GM18870 (cell line): ENCODE data around the gene UBE2E3.

Experiments
- ATAC-seq: cut with Tn5 transposase; IDR thresholded peaks from one replicate; pipeline ENCODE4 v1.9.1; 2021; ENCODE audit warnings: moderate library complexity; ENCODE audit not compliant: unreplicated experiment

The UBE2E3 gene

GRCh38 chr2:180980106-180980942 is at the start of gene UBE2E3:
UBE2E3 (plus strand) TSS chr2:180980605; CDS start chr2:180982043, 1,438 bp downstream.
- ATAC-seq: peak; percentile 47

GRCh38 chr2:180931841-180932240 is 48.6 kb upstream of the UBE2E3 start:
- ATAC-seq: no peak

GRCh38 chr2:180933332-180933731 is 47.1 kb upstream of the UBE2E3 start:
- peak; percentile 41 for ATAC-seq

- ATAC-seq: no peak
Observed at GRCh38 chr2:180934911-180935310, 45.5 kb upstream of the UBE2E3 start.

- ATAC-seq: peak; percentile 82
Observed at GRCh38 chr2:180937480-180937879, 42.9 kb upstream of the UBE2E3 start.

- ATAC-seq: peak; percentile 60
Observed at GRCh38 chr2:180938451-180938850, 42.0 kb upstream of the UBE2E3 start.

- ATAC-seq: no peak
Observed at GRCh38 chr2:180943275-180943674, 37.1 kb upstream of the UBE2E3 start.

- ATAC-seq: no peak
Observed at GRCh38 chr2:180944372-180944771, 36.0 kb upstream of the UBE2E3 start.

- ATAC-seq: no peak
Observed at GRCh38 chr2:180947208-180947689, 33.2 kb upstream of the UBE2E3 start.

- ATAC-seq: no peak
Observed at GRCh38 chr2:180949896-180950295, 30.5 kb upstream of the UBE2E3 start.

- ATAC-seq: peak; percentile 75
Observed at GRCh38 chr2:180952082-180952481, 28.3 kb upstream of the UBE2E3 start.

- no peak for ATAC-seq
Observed at GRCh38 chr2:180952731-180953336, 27.6 kb upstream of the UBE2E3 start.

GRCh38 chr2:180953550-180953949 is 26.9 kb upstream of the UBE2E3 start:
- no peak for ATAC-seq

GRCh38 chr2:180955101-180955500 is 25.3 kb upstream of the UBE2E3 start:
- ATAC-seq: no peak

GRCh38 chr2:180959787-180960186 is 20.6 kb upstream of the UBE2E3 start:
- ATAC-seq: no peak

GRCh38 chr2:180960982-180961381 is 19.4 kb upstream of the UBE2E3 start:
- no peak for ATAC-seq

GRCh38 chr2:180962727-180963314 is 17.6 kb upstream of the UBE2E3 start:
- no peak for ATAC-seq

GRCh38 chr2:180966378-180966777 is 14.0 kb upstream of the UBE2E3 start:
- no peak for ATAC-seq

- no peak for ATAC-seq
Observed at GRCh38 chr2:180969124-180969523, 11.3 kb upstream of the UBE2E3 start.

GRCh38 chr2:180970016-180970415 is 10.4 kb upstream of the UBE2E3 start:
- ATAC-seq: no peak

GRCh38 chr2:180971811-180972210 is 8.6 kb upstream of the UBE2E3 start:
- ATAC-seq: no peak

GRCh38 chr2:180975585-180975984 is 4.8 kb upstream of the UBE2E3 start:
- ATAC-seq: no peak
